ENCODE results near the gene NAP1L1.

Gene NAP1L1

GRCh38 chr12:76037130-76038103 lies 47.1 kb downstream of the NAP1L1 start:
- no peak for DNase-seq

GRCh38 chr12:76035045-76035444 lies 49.4 kb downstream of the NAP1L1 start:
- DNase-seq = no peak

- no peak for DNase-seq
These were observed 51.1 kb downstream of the NAP1L1 start for GRCh38 chr12:76033081-76034011.

- peak in 2 of 4 experiments; percentile 18 to 35 for DNase-seq
These were observed 52.2 kb downstream of the NAP1L1 start for GRCh38 chr12:76032043-76032981.

GRCh38 chr12:76031414-76032042 lies 53.0 kb downstream of the NAP1L1 start, which contains the start of gene PHLDA1:
Gene PHLDA1 (minus strand): TSS chr12:76031776.
- DNase-seq = peak; percentile 63 to 87 (median 80)

- DNase-seq = no peak
These were observed 53.4 kb downstream of the NAP1L1 start for GRCh38 chr12:76031081-76031413.

GRCh38 chr12:76030341-76031080 lies 54.0 kb downstream of the NAP1L1 start:
- peak in 3 of 4 experiments; percentile 15 to 36 (median 30) for DNase-seq

GRCh38 chr12:76029982-76030340 lies 54.5 kb downstream of the NAP1L1 start:
- DNase-seq = no peak

- no peak for DNase-seq
These were observed 55.8 kb downstream of the NAP1L1 start for GRCh38 chr12:76028571-76029277.

GRCh38 chr12:76026643-76027063 lies 57.8 kb downstream of the NAP1L1 start:
- no peak for DNase-seq

GRCh38 chr12:76025601-76026575 lies 58.6 kb downstream of the NAP1L1 start:
- DNase-seq = no peak

GRCh38 chr12:76024942-76025600 lies 59.4 kb downstream of the NAP1L1 start:
- no peak for DNase-seq

GRCh38 chr12:76024102-76024781 lies 60.2 kb downstream of the NAP1L1 start:
- DNase-seq = no peak

GRCh38 chr12:76023069-76023690 lies 61.3 kb downstream of the NAP1L1 start:
- no peak for DNase-seq

GRCh38 chr12:76022506-76022905 lies 62.0 kb downstream of the NAP1L1 start:
- DNase-seq = no peak

- DNase-seq = peak in 1 of 4 experiments; percentile 24
These were observed 63.5 kb downstream of the NAP1L1 start for GRCh38 chr12:76020731-76021672.
